OCI-LY7 (cell line): ENCODE measurements around the gene MAP2K5. TPM values are rescaled to one million over a fixed set of nuclear protein-coding genes. Genes with fewer than 3 reads are reported as not detected.

Experiments
- BruUV-seq: library from RNA; stranded (reverse); fragments of 400-500 nt; replicated peaks from 2 replicates; lab custom pipeline; 2021; lab: Mats Ljungman, UMichigan
- CTCF ChIA-PET: fragments of 300-600 bp; sonication (Branson Sonifier 250); formaldehyde crosslinking; loops from one replicate; lab custom pipeline; 2022; ENCODE audit warnings: antibody characterized with exemption; ENCODE audit not compliant: unreplicated experiment; lab: Charles Lee
- POLR2A ChIA-PET: fragments of 300-600 bp; sonication (Branson Sonifier 250); formaldehyde crosslinking; loops from one replicate; lab custom pipeline; 2022; ENCODE audit warnings: antibody characterized with exemption; lab: Charles Lee
- DNase-seq: peaks from one replicate; pipeline ENCODE4 v3.0.0-alpha.2; 2015; ENCODE audit warnings: low spot score
- H2AFZ ChIP-seq: fragments of 200-600 bp; sonication (generic), shearing (Covaris generic); 2 replicates; pipeline ENCODE4 v1.6.1; 2014; ENCODE audit warnings: mild to moderate bottlenecking, antibody characterized with exemption, low read length, moderate library complexity
- H3K27ac ChIP-seq: fragments of 200-600 bp; sonication (generic); 2 replicates; pipeline ENCODE4 v1.5.1; 2014; ENCODE audit warnings: mixed run types, low read depth, mild to moderate bottlenecking, moderate library complexity, low read length, inconsistent platforms; ENCODE audit not compliant: poor library complexity, severe bottlenecking
- H3K36me3 ChIP-seq: fragments of 200-600 bp; sonication (generic); 2 replicates; pipeline ENCODE4 v1.6.1; 2014; ENCODE audit warnings: mild to moderate bottlenecking, antibody characterized with exemption, low read length, moderate library complexity, mixed read lengths; ENCODE audit not compliant: insufficient read depth
- H3K4me1 ChIP-seq: fragments of 200-600 bp; sonication (generic); 2 replicates; pipeline ENCODE4 v1.5.1; 2014; ENCODE audit warnings: mild to moderate bottlenecking, low read length; ENCODE audit not compliant: insufficient read depth, poor library complexity, severe bottlenecking
- H3K4me2 ChIP-seq: fragments of 200-600 bp; sonication (generic); 2 replicates; pipeline ENCODE4 v1.6.1; 2014; ENCODE audit warnings: mild to moderate bottlenecking, low read length
- H3K4me3 ChIP-seq: fragments of 200-600 bp; sonication (generic); 2 replicates; pipeline ENCODE4 v1.5.1; 2014; ENCODE audit warnings: mild to moderate bottlenecking, low read depth, low read length; ENCODE audit not compliant: poor library complexity, severe bottlenecking
- H3K79me2 ChIP-seq: fragments of 200-600 bp; sonication (generic); 2 replicates; pipeline ENCODE4 v1.6.1; 2016; ENCODE audit warnings: low read depth, mild to moderate bottlenecking, low read length, moderate library complexity, mixed read lengths; ENCODE audit not compliant: insufficient read depth
- H3K9me2 ChIP-seq: fragments of 200-600 bp; sonication (generic); 2 replicates; pipeline ENCODE4 v1.6.1; 2016; ENCODE audit warnings: mild to moderate bottlenecking, low read length, mixed read lengths; ENCODE audit not compliant: insufficient read depth
- H3K9me3 ChIP-seq: fragments of 200-600 bp; sonication (generic); 2 replicates; pipeline ENCODE4 v1.6.1; 2014; ENCODE audit warnings: mild to moderate bottlenecking, mixed run types, low read length, mixed read lengths
- H4K20me1 ChIP-seq: fragments of 200-600 bp; sonication (generic); 2 replicates; pipeline ENCODE4 v1.6.1; 2014; ENCODE audit warnings: mild to moderate bottlenecking, antibody characterized with exemption, low read length, moderate library complexity, mixed read lengths; ENCODE audit not compliant: insufficient read depth
- CTCF ChIP-seq: fragments of 200-600 bp; sonication (generic); conservative IDR thresholded peaks from 2 replicates; pipeline ENCODE4 v1.5.1; 2014; ENCODE audit warnings: mild to moderate bottlenecking, antibody characterized with exemption, low read length, moderate library complexity, mixed read lengths
- EZH2phosphoT487 ChIP-seq: fragments of 200-600 bp; sonication (generic); IDR thresholded peaks from 2 replicates; pipeline ENCODE4 v1.6.1; 2018; ENCODE audit warnings: low read depth, borderline replicate concordance, mild to moderate bottlenecking, mixed run types, antibody characterized with exemption, low read length, moderate library complexity, mixed read lengths
- intact Hi-C: fragments of 100-400 bp; cut with micrococcal nuclease; formaldehyde crosslinking; loops from one replicate; pipeline ENCODE4 v1.10.0; 2022; ENCODE audit not compliant: unreplicated experiment
- total RNA-seq, 2 experiments: library from RNA; depleted of rRNA in 1 of 2; stranded (reverse); fragments of >200 nt in 1 of 2; shearing (Covaris generic) in 1 of 2; gene quantifications; 2 replicates each; pipeline ENCODE4 v1.2.3, GENCODE V29; 2014 to 2022

Gene MAP2K5
- total RNA-seq, 2 experiments from 2014 or later = 10.2 to 35.0 TPM

GRCh38 chr15:67820992-67821783 lies 278.7 kb downstream of the MAP2K5 start:
- DNase-seq = no peak
- ChIA-PET POLR2A (no interaction called here), CTCF (no interaction called here)
- Histone ChIP-seq H3K4me3 (no peak overlapping the region), H4K20me1 (no peaks in the 10 kb centered on the region), H3K27ac (no peak overlapping the region), H3K4me1 (peaks cover 10% of the 10 kb centered on the region), H2AFZ (no peak overlapping the region), H3K9me2 (no peaks in the 10 kb centered on the region), H3K36me3 (no peaks in the 10 kb centered on the region), H3K79me2 (no peaks in the 10 kb centered on the region), H3K9me3 (no peaks in the 10 kb centered on the region), H3K4me2 (no peak overlapping the region)
- TF ChIP-seq CTCF (no peak), EZH2phosphoT487 (no peak)
- no TSS peak for BruUV-seq
- intact Hi-C loops = no loop called here

GRCh38 chr15:67821784-67822440 lies 279.4 kb downstream of the MAP2K5 start:
- POLR2A ChIA-PET = no interaction called here
- Histone ChIP-seq H3K4me1 (peaks cover 10% of the 10 kb centered on the region), H3K27ac (no peak overlapping the region), H3K79me2 (no peaks in the 10 kb centered on the region), H3K9me2 (no peaks in the 10 kb centered on the region), H3K9me3 (no peaks in the 10 kb centered on the region), H3K36me3 (no peaks in the 10 kb centered on the region), H3K4me2 (no peak overlapping the region; the same call in 1 of the 2 replicates), H4K20me1 (no peaks in the 10 kb centered on the region), H2AFZ (no peak overlapping the region), H3K4me3 (no peak overlapping the region)
- no TSS peak for BruUV-seq
- intact Hi-C loops = no loop called here
- TF ChIP-seq CTCF (no peak), EZH2phosphoT487 (no peak)
- no peak for DNase-seq
- CTCF ChIA-PET = no interaction called here
